OCI-LY1 (cell line): Measurements from ENCODE around the gene SPANXC.

ENCODE experiments used
- H2AFZ ChIP-seq: fragments of 200-600 bp; sonication (generic), shearing (Covaris generic); 2 replicates; pipeline ENCODE4 v1.6.0; 2014; ENCODE audit warnings: antibody characterized with exemption, mild to moderate bottlenecking, low read length
- H3F3A ChIP-seq: fragments of 200-600 bp; sonication (generic), shearing (Covaris generic); 2 replicates; pipeline ENCODE4 v1.6.0; 2014; ENCODE audit warnings: mild to moderate bottlenecking, antibody characterized with exemption, low read length, moderate library complexity; ENCODE audit not compliant: insufficient read depth
- H3K27ac ChIP-seq: fragments of 200-600 bp; sonication (generic); 2 replicates; pipeline ENCODE4 v1.5.1; 2014; ENCODE audit warnings: low read length, mixed run types, mild to moderate bottlenecking, low read depth; ENCODE audit not compliant: poor library complexity, severe bottlenecking
- H3K27me3 ChIP-seq: fragments of 200-600 bp; sonication (generic); 2 replicates; pipeline ENCODE4 v1.6.0; 2014; ENCODE audit warnings: antibody characterized with exemption, mild to moderate bottlenecking, low read length, moderate library complexity; ENCODE audit not compliant: insufficient read depth
- H3K36me3 ChIP-seq: fragments of 200-600 bp; sonication (generic); 2 replicates; pipeline ENCODE4 v1.6.1; 2014; ENCODE audit warnings: mild to moderate bottlenecking, antibody characterized with exemption, low read length, moderate library complexity, mixed read lengths; ENCODE audit not compliant: insufficient read depth
- H3K4me1 ChIP-seq: fragments of 200-600 bp; sonication (generic); 2 replicates; pipeline ENCODE4 v1.5.1; 2014; ENCODE audit warnings: mild to moderate bottlenecking, low read length, moderate library complexity; ENCODE audit not compliant: insufficient read depth, severe bottlenecking
- H3K4me2 ChIP-seq: fragments of 200-600 bp; sonication (generic), shearing (Covaris generic); 2 replicates; pipeline ENCODE4 v1.6.1; 2014; ENCODE audit warnings: low read length
- H3K4me3 ChIP-seq: fragments of 200-600 bp; sonication (generic); 2 replicates; pipeline ENCODE4 v1.5.1; 2014; ENCODE audit warnings: low read length, low read depth, mild to moderate bottlenecking, mixed read lengths; ENCODE audit not compliant: poor library complexity, severe bottlenecking
- H3K79me2 ChIP-seq: fragments of 200-600 bp; shearing (Covaris generic); 2 replicates; pipeline ENCODE4 v1.6.1; 2016; ENCODE audit warnings: mixed run types, low read length, mixed read lengths; ENCODE audit not compliant: insufficient read depth
- H3K9ac ChIP-seq: fragments of 200-600 bp; sonication (generic), shearing (Covaris generic); 2 replicates; pipeline ENCODE4 v1.6.1; 2014; ENCODE audit warnings: mild to moderate bottlenecking, low read length, mixed read lengths
- H3K9me2 ChIP-seq: fragments of 200-600 bp; sonication (generic), shearing (Covaris generic); 2 replicates; pipeline ENCODE4 v1.6.1; 2014; ENCODE audit warnings: low read depth, mild to moderate bottlenecking, low read length, mixed read lengths
- H3K9me3 ChIP-seq: fragments of 200-600 bp; shearing (Covaris generic); 2 replicates; pipeline ENCODE4 v1.6.1; 2014; ENCODE audit warnings: low read length, mixed read lengths
- H4K20me1 ChIP-seq: fragments of 200-600 bp; sonication (generic), shearing (Covaris generic); 2 replicates; pipeline ENCODE4 v1.6.0; 2016; ENCODE audit warnings: mild to moderate bottlenecking, low read length; ENCODE audit not compliant: insufficient read depth
- EZH2 ChIP-seq: fragments of 200-600 bp; sonication (generic), shearing (Covaris generic); IDR thresholded peaks from 2 replicates; pipeline ENCODE4 v1.8.0; 2017; ENCODE audit warnings: borderline replicate concordance, mixed run types, mild to moderate bottlenecking, antibody characterized with exemption, low read length, moderate library complexity, mixed read lengths
- TF ChIP-seq, protein P1 (sequence below): fragments of 200-600 bp; sonication (generic), shearing (Covaris generic); IDR thresholded peaks from 2 replicates; pipeline ENCODE4 v1.5.1; 2017; ENCODE audit warnings: mild to moderate bottlenecking, antibody characterized with exemption, low read length, moderate library complexity, mixed read lengths

Gene SPANXC

DNA sequence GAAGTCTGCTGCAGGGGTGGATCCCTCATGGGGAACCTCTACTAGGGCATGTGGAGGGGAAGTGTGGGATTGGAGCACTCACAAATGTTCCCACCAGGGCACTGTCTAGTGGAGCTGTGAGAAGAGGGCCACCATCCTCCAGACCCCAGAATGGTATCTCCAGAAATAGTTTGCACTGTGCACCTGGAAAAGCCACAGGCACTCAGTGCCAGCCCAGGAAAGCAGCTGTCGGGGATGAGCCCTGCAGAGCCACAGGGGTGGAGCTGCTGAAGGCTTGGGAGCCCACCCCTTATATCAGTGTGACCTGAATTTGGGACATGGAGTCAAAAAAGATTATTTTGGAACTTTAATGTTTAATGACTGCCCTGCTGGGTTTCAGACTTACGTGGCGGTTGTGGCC, 40.4 kb downstream of the SPANXC start:
- no peak for TF ChIP-seq EZH2
- TF ChIP-seq, protein P1, sequence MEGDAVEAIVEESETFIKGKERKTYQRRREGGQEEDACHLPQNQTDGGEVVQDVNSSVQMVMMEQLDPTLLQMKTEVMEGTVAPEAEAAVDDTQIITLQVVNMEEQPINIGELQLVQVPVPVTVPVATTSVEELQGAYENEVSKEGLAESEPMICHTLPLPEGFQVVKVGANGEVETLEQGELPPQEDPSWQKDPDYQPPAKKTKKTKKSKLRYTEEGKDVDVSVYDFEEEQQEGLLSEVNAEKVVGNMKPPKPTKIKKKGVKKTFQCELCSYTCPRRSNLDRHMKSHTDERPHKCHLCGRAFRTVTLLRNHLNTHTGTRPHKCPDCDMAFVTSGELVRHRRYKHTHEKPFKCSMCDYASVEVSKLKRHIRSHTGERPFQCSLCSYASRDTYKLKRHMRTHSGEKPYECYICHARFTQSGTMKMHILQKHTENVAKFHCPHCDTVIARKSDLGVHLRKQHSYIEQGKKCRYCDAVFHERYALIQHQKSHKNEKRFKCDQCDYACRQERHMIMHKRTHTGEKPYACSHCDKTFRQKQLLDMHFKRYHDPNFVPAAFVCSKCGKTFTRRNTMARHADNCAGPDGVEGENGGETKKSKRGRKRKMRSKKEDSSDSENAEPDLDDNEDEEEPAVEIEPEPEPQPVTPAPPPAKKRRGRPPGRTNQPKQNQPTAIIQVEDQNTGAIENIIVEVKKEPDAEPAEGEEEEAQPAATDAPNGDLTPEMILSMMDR = no peak

More for the DNA sequence above, 40.4 kb downstream of the SPANXC start:
- Histone ChIP-seq H3K27me3 (no peaks in the 10 kb centered on the region), H3K4me2 (no peak overlapping the region), H3K79me2 (no peaks in the 10 kb centered on the region), H3K36me3 (no peaks in the 10 kb centered on the region), H3K9me2 (no peaks in the 10 kb centered on the region), H4K20me1 (no peaks in the 10 kb centered on the region), H3K9me3 (no peaks in the 10 kb centered on the region), H3K4me1 (no peaks in the 10 kb centered on the region), H3K9ac (no peak overlapping the region), H3K4me3 (no peak overlapping the region), H2AFZ (no peak overlapping the region), H3F3A (no peaks in the 10 kb centered on the region), H3K27ac (no peak overlapping the region)
